Duodenal mucosa (tissue), 2 donors: ENCODE results near the gene TPRG1L.

Source experiments
- H3K27ac ChIP-seq: one replicate; pipeline ENCODE4 v1.7.0; 2013; ENCODE audit warnings: low read depth, low read length
- H3K27me3 ChIP-seq, 2 donors: one replicate each; pipeline ENCODE4 v1.7.0; 2013; ENCODE audit warnings: low read length in 2 of 2, control low read depth in 1 of 2; ENCODE audit not compliant: insufficient read depth in 2 of 2, control insufficient read depth in 1 of 2
- H3K36me3 ChIP-seq, 2 donors: one replicate each; pipeline ENCODE4 v1.7.0; 2013; ENCODE audit warnings: low read length in 2 of 2, control low read depth in 1 of 2; ENCODE audit not compliant: insufficient read depth in 2 of 2, control insufficient read depth in 1 of 2
- H3K4me1 ChIP-seq, 2 donors: one replicate each; pipeline ENCODE4 v1.7.0; 2013; ENCODE audit warnings: low read length in 2 of 2, control low read depth in 1 of 2; ENCODE audit not compliant: insufficient read depth in 2 of 2, control insufficient read depth in 1 of 2
- H3K4me3 ChIP-seq, 2 donors: one replicate each; pipeline ENCODE4 v1.7.0; 2013; ENCODE audit warnings: low read length in 2 of 2, low read depth in 1 of 2
- H3K9ac ChIP-seq, 2 donors: one replicate each; pipeline ENCODE4 v1.7.0; 2013; ENCODE audit warnings: low read length in 2 of 2, low read depth in 1 of 2
- H3K9me3 ChIP-seq, 2 donors: one replicate each; pipeline ENCODE4 v1.7.0; 2013; ENCODE audit warnings: low read length in 2 of 2, control low read depth in 1 of 2; ENCODE audit not compliant: control insufficient read depth in 1 of 2

Gene TPRG1L

DNA sequence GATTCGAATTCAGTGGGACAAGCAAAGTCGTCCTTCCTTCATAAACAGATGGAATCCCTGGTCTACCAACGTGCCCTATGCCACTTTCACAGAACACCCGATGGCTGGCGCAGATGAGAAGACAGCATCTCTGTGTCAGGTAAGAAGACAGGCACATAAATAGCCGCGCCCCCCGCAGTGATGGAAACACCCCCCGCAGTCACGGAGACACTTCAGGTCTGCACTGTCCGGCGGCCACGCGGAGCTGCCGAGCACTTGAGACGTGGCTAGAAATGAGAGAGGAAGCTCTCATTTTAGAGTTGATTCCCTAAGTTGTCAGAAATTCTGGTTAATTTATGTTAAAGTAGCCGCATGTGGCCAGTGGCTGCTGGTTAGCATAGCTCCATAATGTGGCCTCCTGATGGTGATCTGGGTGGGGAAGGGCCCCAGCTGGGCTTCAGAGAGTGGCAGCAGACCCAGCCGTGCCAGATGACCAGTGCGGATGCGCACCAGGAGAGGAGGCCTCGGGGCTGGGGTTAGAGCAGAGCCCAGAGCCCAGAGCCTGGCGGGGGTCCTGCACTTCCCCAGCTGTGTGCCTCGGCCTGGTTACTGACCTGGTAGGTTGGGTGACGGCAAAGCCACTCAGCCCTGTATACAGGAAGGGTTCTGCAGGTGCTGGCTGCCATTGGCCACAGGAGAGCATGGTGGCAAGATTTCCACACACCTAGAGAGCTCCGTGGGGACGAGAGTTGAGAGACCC, 2.9 kb downstream of the TPRG1L start:
- Histone ChIP-seq H3K27ac (no peak overlapping the region), H3K4me3 (no peak overlapping the region), H3K27me3 (no peaks in the 10 kb centered on the region), H3K9ac (no peak overlapping the region), H3K9me3 (no peaks in the 10 kb centered on the region), H3K4me1 (peaks cover 21 to 23% of the 10 kb centered on the region in 2 donors), H3K36me3 (peaks cover 36 to 52% of the 10 kb centered on the region in 2 donors)

- Histone ChIP-seq H3K27ac (no peak overlapping the region), H3K4me3 (no peak overlapping the region), H3K4me1 (peaks cover 16 to 17% of the 10 kb centered on the region in 2 donors), H3K9ac (no peak overlapping the region), H3K9me3 (no peaks in the 10 kb centered on the region), H3K36me3 (peaks cover 37 to 58% of the 10 kb centered on the region in 2 donors), H3K27me3 (no peaks in the 10 kb centered on the region)
Observed at GRCh38 chr1:3628445-3628844, 3.6 kb downstream of the TPRG1L start.

GRCh38 chr1:3629561-3630160, 4.8 kb downstream of the TPRG1L start:
- Histone ChIP-seq H3K4me1 (peaks cover 10% of the 10 kb centered on the region in 2 donors), H3K27ac (no peak overlapping the region), H3K9me3 (no peaks in the 10 kb centered on the region), H3K27me3 (no peaks in the 10 kb centered on the region), H3K36me3 (peaks cover 43 to 70% of the 10 kb centered on the region in 2 donors), H3K9ac (no peak overlapping the region), H3K4me3 (no peak overlapping the region)

DNA sequence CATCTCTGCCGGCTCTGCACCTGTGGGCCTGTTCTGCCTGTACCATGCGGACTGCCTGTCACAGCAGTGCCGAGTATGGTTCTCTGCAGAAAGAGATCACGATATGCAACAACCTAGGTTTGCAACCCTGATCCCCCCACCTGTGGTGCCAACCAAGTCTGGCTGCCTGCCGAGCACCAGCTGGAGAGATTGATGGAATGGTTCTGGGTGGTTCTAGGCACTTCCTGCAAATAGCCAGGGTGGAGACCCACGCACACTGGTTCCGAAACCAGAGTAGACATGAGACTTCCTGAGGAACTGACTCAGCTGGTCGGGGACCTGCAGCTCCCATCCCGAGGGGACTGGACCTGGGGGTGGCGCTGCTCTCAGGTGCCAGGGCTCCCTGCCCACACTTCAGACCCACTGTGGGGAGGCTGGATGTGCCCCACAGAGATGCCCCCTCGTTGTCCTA, 5.4 kb downstream of the TPRG1L start:
- H3K36me3 ChIP-seq, result peaks cover 48 to 75% of the 10 kb centered on the region in 2 donors
- no peak overlapping the region for H3K4me3 ChIP-seq
- H3K4me1 ChIP-seq, result peaks cover 10% of the 10 kb centered on the region in 2 donors
- H3K9me3 ChIP-seq, result no peaks in the 10 kb centered on the region
- H3K9ac ChIP-seq, result no peak overlapping the region
- H3K27me3 ChIP-seq, result no peaks in the 10 kb centered on the region
- no peak overlapping the region for H3K27ac ChIP-seq

DNA sequence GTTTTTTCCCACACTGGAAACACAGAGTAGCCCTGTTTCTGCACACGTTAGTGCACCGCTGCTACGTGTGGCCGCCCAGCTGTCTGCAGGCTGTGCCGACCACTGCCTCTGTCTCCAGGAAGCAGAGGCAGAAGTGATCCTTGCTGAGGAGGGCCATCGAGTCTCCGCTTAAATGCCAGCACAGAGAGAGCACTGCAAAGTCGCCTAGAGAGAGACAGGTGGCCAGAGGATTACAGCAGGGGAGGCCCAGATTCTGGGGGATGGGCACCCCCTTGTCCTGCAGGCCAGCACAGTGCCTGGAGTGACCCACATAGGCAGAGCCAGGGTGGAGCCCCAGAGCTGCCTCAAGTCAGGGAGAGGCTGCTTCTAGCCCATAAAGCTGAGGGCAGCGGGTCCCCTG, 6.1 kb downstream of the TPRG1L start:
- Histone ChIP-seq H3K4me1 (peaks cover 3 to 6% of the 10 kb centered on the region in 2 donors), H3K9ac (no peak overlapping the region), H3K36me3 (peaks cover 49 to 82% of the 10 kb centered on the region in 2 donors), H3K27me3 (no peaks in the 10 kb centered on the region), H3K27ac (no peak overlapping the region), H3K4me3 (no peak overlapping the region), H3K9me3 (no peaks in the 10 kb centered on the region)

- Histone ChIP-seq H3K4me3 (no peak overlapping the region), H3K36me3 (peaks cover 49 to 88% of the 10 kb centered on the region in 2 donors), H3K27ac (no peak overlapping the region), H3K4me1 (no peaks in the 10 kb centered on the region), H3K27me3 (no peaks in the 10 kb centered on the region), H3K9me3 (no peaks in the 10 kb centered on the region), H3K9ac (no peak overlapping the region)
Observed at GRCh38 chr1:3631320-3632260, 6.8 kb downstream of the TPRG1L start.

DNA sequence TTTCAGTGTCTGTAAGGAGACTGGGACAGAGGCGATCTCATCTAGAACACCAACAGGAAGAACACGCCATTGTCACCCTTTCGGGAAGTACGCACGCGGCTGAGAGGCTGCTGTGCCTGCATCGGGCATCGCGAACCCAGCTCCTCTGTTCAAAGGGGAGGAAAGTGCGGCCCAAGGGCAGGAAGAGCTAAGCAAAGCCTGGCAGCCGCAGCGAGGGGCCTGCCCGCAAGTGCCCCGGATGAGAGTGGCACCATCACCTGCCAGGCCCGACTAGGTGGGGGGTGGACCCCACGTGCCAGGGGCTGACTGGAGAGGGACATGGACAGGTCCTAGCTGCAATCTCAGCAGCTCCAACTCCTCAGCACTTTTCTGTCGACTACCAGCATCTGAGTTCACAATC, 7.5 kb downstream of the TPRG1L start:
- Histone ChIP-seq H3K27ac (no peak overlapping the region), H3K4me3 (no peak overlapping the region), H3K36me3 (peaks cover 49 to 94% of the 10 kb centered on the region in 2 donors), H3K9me3 (no peaks in the 10 kb centered on the region), H3K9ac (no peak overlapping the region), H3K4me1 (no peaks in the 10 kb centered on the region), H3K27me3 (no peaks in the 10 kb centered on the region)

- Histone ChIP-seq H3K4me3 (no peak overlapping the region), H3K27ac (no peak overlapping the region), H3K36me3 (peaks cover 47 to 94% of the 10 kb centered on the region in 2 donors), H3K9me3 (no peaks in the 10 kb centered on the region), H3K27me3 (no peaks in the 10 kb centered on the region), H3K4me1 (no peaks in the 10 kb centered on the region), H3K9ac (no peak overlapping the region)
Observed at GRCh38 chr1:3632716-3633343, 8.0 kb downstream of the TPRG1L start.

- H3K9me3 ChIP-seq, result no peaks in the 10 kb centered on the region
- no peaks in the 10 kb centered on the region for H3K27me3 ChIP-seq
- H3K9ac ChIP-seq, result no peak overlapping the region
- peaks cover 43 to 94% of the 10 kb centered on the region in 2 donors for H3K36me3 ChIP-seq
- H3K4me1 ChIP-seq, result no peaks in the 10 kb centered on the region
- no peak overlapping the region for H3K4me3 ChIP-seq
- H3K27ac ChIP-seq, result no peak overlapping the region
Observed at GRCh38 chr1:3633344-3634058, 8.7 kb downstream of the TPRG1L start.
